HG02571 (cell line): Measurements from ENCODE around the gene TRAF3IP1.
"Not testable (repeated sequence)": the region's sequence is repeated elsewhere in the genome, so short reads cannot be mapped to it uniquely, and the experiment has no call there.

ENCODE experiments used
- ATAC-seq: cut with Tn5 transposase; IDR thresholded peaks from one replicate; pipeline ENCODE4 v1.9.1; 2021; ENCODE audit warnings: mild to moderate bottlenecking, moderate library complexity; ENCODE audit not compliant: unreplicated experiment

The TRAF3IP1 gene

GRCh38 chr2:238405217-238405555 is 84.9 kb downstream of the TRAF3IP1 start:
- ATAC-seq, result not testable (repeated sequence)

- no peak for ATAC-seq
Observed at GRCh38 chr2:238406221-238406997, 86.1 kb downstream of the TRAF3IP1 start.

- no peak for ATAC-seq
Observed at GRCh38 chr2:238406998-238407285, 86.6 kb downstream of the TRAF3IP1 start.

GRCh38 chr2:238407566-238407965 is 87.2 kb downstream of the TRAF3IP1 start:
- ATAC-seq, result no peak

GRCh38 chr2:238408615-238409340 is 88.5 kb downstream of the TRAF3IP1 start:
- no peak for ATAC-seq

GRCh38 chr2:238409341-238410199 is 89.3 kb downstream of the TRAF3IP1 start:
- ATAC-seq, result no peak

- no peak for ATAC-seq
Observed at GRCh38 chr2:238412067-238412767, 91.9 kb downstream of the TRAF3IP1 start.

GRCh38 chr2:238413368-238413767 is 93.0 kb downstream of the TRAF3IP1 start:
- no peak for ATAC-seq

- no peak for ATAC-seq
Observed at GRCh38 chr2:238415036-238415764, 94.9 kb downstream of the TRAF3IP1 start.

GRCh38 chr2:238415893-238416292 is 95.6 kb downstream of the TRAF3IP1 start:
- ATAC-seq, result no peak

- ATAC-seq, result no peak
Observed at GRCh38 chr2:238418196-238418998, 98.1 kb downstream of the TRAF3IP1 start.

- ATAC-seq, result no peak
Observed at GRCh38 chr2:238418999-238419546, 98.8 kb downstream of the TRAF3IP1 start.

- no peak for ATAC-seq
Observed at GRCh38 chr2:238420442-238420841, 100.1 kb downstream of the TRAF3IP1 start.

GRCh38 chr2:238420878-238421694 is 100.8 kb downstream of the TRAF3IP1 start:
- ATAC-seq, result no peak

GRCh38 chr2:238421695-238422035 is 101.3 kb downstream of the TRAF3IP1 start:
- ATAC-seq, result no peak

GRCh38 chr2:238422285-238422684 is 102.0 kb downstream of the TRAF3IP1 start:
- no peak for ATAC-seq

- ATAC-seq, result no peak
Observed at GRCh38 chr2:238422940-238423339, 102.6 kb downstream of the TRAF3IP1 start.

- ATAC-seq, result no peak
Observed at GRCh38 chr2:238423561-238424312, 103.4 kb downstream of the TRAF3IP1 start.
